ENCODE measurements around the gene C20orf204. TPM values are rescaled to one million over a fixed set of nuclear protein-coding genes. Genes with fewer than 3 reads are reported as not detected.
"Not testable (repeated sequence)": the region's sequence is repeated elsewhere in the genome, so short reads cannot be mapped to it uniquely, and the experiment has no call there.

C20orf204 gene
- total RNA-seq, 1 donor from 2014 or later: 0.86 TPM

DNA sequence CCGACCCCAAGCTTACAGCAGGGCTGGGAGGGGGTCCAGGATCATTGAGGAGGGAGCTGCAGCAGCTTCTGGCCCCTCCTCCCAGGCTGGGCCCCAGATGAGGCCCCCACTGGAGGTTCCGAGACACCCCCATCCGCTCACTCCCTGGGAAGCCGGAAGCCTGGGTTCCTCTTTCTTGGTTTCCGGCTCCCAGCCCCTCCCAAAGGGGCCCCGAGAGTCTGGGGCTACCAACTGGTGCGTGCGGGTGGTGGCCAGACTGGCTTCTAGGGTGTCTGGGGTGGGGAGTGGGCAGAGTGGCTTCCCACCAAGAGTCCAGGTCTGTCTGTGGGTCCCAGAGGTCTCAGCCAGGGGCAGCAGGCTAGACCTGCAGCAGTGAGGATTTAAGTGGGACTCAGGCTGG, 41.1 kb downstream of the C20orf204 start:
- intact Hi-C loops (cut with DNase I): no loop called here
- peak; percentile 88 for DNase-seq (ENCODE audit: low spot score)

DNA sequence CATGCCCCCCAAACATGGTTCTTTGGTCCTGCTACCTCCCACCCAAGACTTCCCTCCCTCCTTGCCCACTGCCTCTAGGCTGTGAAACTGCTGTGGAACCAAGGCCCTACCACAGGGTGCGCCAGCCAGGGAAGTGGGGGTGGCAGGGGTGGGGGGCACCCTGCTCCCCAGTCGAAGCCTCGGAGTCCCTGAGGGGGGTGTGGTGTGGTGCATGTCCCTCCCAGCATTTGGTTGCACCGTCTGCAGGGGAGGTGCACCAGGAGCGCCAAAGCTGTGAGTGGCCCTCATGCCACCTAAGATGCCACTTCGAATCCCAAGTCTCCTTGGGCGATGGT, 41.5 kb downstream of the C20orf204 start:
- intact Hi-C loops (cut with DNase I): no loop called here
- DNase-seq (ENCODE audit: low spot score): no peak

GRCh38 chr20:64077876-64078551, 42.0 kb downstream of the C20orf204 start:
- intact Hi-C loops (cut with DNase I): no loop called here
- no peak for DNase-seq (ENCODE audit: low spot score)

DNA sequence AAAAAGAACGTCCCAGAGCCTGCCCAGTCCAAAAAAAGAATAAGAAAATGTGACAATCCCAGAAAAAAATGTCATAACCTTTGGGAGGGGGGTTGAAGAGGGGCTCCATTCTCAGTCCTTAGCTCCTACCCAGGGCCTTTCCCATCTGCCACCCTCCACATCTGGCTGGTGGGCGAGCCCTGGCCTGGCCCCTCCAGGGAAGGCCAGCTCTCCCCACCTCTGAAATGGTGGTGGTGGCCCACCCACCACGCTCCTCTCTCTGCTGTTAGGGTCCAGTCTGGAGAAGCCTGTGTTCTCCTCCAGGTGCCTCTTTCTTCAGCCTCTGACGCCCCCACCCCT, 42.9 kb downstream of the C20orf204 start:
- no peak for DNase-seq (ENCODE audit: low spot score)
- intact Hi-C loops (cut with DNase I): no loop called here

DNA sequence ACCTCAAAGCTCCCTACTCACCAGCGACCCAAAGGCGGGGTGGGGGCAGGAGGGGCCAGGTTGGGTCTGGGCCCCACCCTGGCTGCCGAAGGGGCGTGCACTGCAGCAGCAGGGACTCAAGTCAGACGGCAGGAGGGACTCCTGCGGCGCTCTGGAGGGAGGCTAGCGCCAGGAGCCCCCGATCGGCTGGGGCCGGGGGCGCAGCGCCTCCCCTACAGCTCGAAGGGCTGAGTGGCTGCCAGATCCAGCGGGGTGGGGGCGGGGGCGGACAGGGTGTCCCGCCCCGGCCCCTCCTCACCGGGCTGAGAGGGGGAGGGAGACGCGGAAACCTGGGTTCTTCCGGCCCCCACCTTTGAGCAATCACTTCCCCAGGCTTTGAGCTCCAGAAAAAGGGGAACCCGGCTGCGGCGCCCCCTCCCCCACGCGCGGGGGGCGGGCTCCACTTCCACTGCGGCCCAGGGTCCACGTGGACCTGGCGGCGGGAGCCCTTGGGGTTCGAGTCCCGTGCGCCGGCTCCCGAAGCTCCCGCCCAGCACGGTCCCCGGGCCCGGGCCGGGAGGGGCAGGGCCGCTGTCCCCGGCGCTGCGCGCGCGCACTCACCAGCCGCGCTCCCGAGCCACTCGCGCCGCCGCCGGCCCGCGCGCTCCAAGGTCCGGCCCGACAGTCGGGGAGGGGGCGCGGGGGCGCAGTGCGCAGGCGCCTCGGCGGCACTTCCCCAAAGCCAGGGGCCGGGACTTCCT, 43.5 kb downstream of the C20orf204 start, which contains the start of gene RGS19:
TSS of gene RGS19 (minus strand) at position 246 of the 740 bp plus-strand sequence. CDS start 2,632 bp downstream, outside the sequence.
- intact Hi-C loops (cut with DNase I): no loop called here
- peak; percentile 94 for DNase-seq (ENCODE audit: low spot score)

- intact Hi-C loops (cut with DNase I): no loop called here
- no peak for DNase-seq (ENCODE audit: low spot score)
These were observed 44.2 kb downstream of the C20orf204 start, which contains the start of gene OPRL1 for GRCh38 chr20:64080013-64080812. OPRL1 (plus strand) TSS chr20:64080082; CDS start chr20:64092721, 12,639 bp downstream.

GRCh38 chr20:64080813-64081623, 45.0 kb downstream of the C20orf204 start:
- intact Hi-C loops (cut with DNase I): no loop called here
- DNase-seq (ENCODE audit: low spot score): no peak

DNA sequence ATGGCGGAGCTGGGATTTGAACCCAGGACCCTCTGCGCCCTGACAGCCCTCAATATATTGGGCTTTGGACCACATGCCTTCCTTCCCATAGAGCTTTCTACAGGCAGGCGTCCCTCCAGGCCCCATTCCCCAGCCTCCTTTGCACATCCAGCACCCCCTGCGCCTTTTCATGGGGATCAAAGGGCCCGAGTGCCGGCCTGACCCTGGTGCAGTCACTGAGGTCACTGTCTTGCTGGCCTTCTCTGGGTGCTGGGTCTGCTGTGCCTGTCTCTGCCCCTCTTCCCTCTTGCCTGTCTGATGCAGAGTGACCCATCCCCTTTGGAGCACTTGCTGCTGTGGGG, 45.6 kb downstream of the C20orf204 start:
- intact Hi-C loops (cut with DNase I): no loop called here
- DNase-seq (ENCODE audit: low spot score): no peak

DNA sequence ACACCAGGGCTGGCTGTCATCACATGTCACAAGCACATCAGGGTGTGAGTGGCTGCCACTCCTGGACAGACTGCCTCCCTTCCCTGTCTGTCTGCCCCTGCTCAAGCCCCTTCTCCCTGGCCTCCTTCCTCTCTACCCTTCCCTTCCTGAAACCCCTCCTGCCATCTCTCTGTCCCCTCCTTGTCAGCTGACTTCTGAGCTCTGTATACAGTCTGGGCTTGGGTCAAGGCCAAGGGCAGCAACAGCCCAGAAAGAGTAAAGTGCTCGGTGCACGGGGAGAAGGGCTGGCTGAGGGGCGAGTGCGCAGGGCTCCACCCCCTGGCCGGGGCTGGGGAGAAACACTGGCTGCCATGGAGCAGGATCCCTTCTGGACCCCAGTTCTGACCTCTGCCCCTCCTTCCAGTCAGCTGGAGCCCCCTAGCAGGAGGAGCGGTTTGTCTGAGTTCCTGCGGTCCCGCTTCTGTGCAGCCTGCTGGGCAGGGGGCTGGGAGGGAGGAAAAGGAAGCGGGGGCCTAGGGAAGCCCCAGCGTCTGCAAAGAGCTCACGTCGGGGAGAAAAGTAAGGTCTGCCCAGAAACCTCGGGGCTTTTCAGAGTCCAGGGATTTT, 46.2 kb downstream of the C20orf204 start:
- intact Hi-C loops (cut with DNase I): no loop called here
- no peak for DNase-seq (ENCODE audit: low spot score)

DNA sequence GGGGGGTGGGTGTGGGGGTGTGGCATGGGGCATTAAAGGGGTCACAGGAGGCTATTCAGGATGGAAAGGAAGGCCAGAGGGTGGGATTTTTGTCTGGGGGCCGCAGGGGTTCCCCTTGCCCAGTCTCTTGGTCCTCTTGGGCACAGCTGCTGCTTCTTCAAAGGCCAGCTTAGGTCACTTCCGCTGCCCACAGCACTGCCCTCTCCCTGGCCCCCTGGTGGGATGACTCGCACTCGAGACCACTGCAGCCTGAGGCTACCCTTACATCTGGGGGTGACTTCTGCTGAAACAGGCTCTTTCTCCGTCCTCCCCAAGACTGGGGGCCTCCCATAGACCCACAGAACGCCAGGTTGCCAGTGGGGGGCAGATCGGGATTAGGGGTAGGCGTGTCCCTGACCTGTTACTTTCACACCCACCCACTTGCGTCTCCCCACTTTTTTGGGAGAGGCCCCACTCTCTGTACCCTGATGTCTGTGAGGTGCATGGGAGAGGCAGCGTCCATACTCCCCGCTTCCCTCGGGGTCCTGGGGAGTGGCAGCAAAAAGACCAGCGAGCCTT, 46.9 kb downstream of the C20orf204 start:
- intact Hi-C loops (cut with DNase I): no loop called here
- no peak for DNase-seq (ENCODE audit: low spot score)

- intact Hi-C loops (cut with DNase I): no loop called here
These were observed 47.4 kb downstream of the C20orf204 start for GRCh38 chr20:64083378-64083803.

GRCh38 chr20:64083804-64084684, 48.1 kb downstream of the C20orf204 start, which contains the start of gene LKAAEAR1:
LKAAEAR1 (minus strand) TSS chr20:64084398; CDS start chr20:64084219, 179 bp downstream.
- intact Hi-C loops (cut with DNase I): loop anchor here (2.0 kb wide), 1 partner anchor 35 kb away; no protein-coding TSS in a partner anchor
- DNase-seq (ENCODE audit: low spot score): no peak

More at GRCh38 chr20:64083378-64083803, 47.4 kb downstream of the C20orf204 start:
- DNase-seq (ENCODE audit: low spot score): peak; percentile 92

- intact Hi-C loops (cut with DNase I): loop anchor here (2.0 kb wide), 1 partner anchor 34 kb away; no protein-coding TSS in a partner anchor
These were observed 48.7 kb downstream of the C20orf204 start for GRCh38 chr20:64084685-64085152.

GRCh38 chr20:64086801-64087200, 50.8 kb downstream of the C20orf204 start:
- no peak for DNase-seq (ENCODE audit: low spot score)
- intact Hi-C loops (cut with DNase I): no loop called here

More at GRCh38 chr20:64084685-64085152, 48.7 kb downstream of the C20orf204 start:
- DNase-seq (ENCODE audit: low spot score): no peak

DNA sequence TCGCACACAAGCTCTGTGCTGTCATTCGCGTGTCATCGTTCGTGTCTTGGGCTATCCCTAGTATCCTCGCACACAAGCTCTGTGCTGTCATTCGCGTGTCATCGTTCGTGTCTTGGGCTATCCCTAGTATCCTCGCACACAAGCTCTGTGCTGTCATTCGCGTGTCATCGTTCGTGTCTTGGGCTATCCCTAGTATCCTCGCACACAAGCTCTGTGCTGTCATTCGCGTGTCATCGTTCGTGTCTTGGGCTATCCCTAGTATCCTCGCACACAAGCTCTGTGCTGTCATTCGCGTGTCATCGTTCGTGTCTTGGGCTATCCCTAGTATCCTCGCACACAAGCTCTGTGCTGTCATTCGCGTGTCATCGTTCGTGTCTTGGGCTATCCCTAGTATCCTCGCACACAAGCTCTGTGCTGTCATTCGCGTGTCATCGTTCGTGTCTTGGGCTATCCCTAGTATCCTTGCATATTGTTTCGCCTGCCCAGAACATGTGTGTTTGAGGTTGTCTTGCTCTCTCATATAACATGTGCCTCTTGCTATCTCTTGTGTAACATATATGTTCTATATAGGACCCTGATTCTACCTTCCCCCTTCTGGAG, 51.3 kb downstream of the C20orf204 start:
- intact Hi-C loops (cut with DNase I); DNase-seq (ENCODE audit: low spot score): not testable (repeated sequence)

GRCh38 chr20:64088586-64088985, 52.6 kb downstream of the C20orf204 start:
- DNase-seq (ENCODE audit: low spot score); intact Hi-C loops (cut with DNase I): not testable (repeated sequence)
